NCI-H526 treated with DMSO at 0.1 percent for 48 hours (cell line): ENCODE data around the gene ZNF200.
A peak's percentile ranks its signal among the peaks of the same experiment; 100 is the strongest.
"Not testable (repeated sequence)": the region's sequence is repeated elsewhere in the genome, so short reads cannot be mapped to it uniquely, and the experiment has no call there.

Experiments
- DNase-seq: peaks from one replicate; lab custom pipeline; 2025; lab: John Stamatoyannopoulos, UW

ZNF200 gene, protein sequence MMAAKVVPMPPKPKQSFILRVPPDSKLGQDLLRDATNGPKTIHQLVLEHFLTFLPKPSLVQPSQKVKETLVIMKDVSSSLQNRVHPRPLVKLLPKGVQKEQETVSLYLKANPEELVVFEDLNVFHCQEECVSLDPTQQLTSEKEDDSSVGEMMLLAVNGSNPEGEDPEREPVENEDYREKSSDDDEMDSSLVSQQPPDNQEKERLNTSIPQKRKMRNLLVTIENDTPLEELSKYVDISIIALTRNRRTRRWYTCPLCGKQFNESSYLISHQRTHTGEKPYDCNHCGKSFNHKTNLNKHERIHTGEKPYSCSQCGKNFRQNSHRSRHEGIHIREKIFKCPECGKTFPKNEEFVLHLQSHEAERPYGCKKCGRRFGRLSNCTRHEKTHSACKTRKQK

DNA sequence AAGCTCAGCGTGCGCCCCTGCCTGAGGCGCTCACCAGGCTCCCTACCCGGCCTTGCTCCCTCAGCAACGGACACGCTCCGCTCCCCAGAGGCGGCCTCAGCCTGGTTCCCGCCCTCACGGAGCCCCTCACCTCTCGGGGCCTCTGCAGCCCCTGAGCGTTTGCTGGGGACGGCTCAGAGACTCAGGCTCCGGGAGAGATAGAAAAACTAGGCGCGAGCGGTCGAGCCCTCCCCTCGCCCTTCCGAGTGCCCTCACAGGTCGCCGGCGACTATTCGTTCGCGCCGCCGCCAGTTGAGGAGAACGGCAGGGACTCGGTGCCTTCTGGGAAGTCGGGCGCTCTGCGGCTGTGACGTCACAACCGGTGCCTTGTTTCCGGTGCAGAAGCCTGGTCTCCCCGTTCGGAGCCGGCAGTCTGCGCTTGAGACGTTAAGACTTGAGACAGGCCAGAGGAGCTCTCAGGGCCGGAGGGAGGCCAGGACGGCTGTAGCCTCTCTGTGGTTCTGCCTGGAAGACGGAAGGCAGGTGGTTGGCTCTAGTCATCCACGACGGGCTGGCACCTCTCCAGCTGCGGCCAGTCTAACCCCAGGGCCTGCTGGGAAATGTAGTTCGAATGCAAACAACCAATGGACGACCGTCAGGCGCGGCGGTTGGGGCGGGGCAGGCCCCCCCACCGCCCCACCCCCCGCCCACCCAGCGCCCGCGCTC, at the start of gene ZNF200:
Gene ZNF200 (minus strand): TSS at position 302 of the 705 bp plus-strand sequence. CDS start 1,403 bp downstream, outside the sequence.
- DNase-seq = peak; percentile 81

- DNase-seq = no peak
Measured at GRCh38 chr16:3283543-3284447, 48.8 kb upstream of the ZNF200 start.

GRCh38 chr16:3282730-3283542, 48.0 kb upstream of the ZNF200 start, which contains the start of gene ZNF263:
Gene ZNF263 (plus strand): TSS chr16:3283491. CDS start chr16:3283819, 328 bp downstream.
- DNase-seq = peak; percentile 91

DNA sequence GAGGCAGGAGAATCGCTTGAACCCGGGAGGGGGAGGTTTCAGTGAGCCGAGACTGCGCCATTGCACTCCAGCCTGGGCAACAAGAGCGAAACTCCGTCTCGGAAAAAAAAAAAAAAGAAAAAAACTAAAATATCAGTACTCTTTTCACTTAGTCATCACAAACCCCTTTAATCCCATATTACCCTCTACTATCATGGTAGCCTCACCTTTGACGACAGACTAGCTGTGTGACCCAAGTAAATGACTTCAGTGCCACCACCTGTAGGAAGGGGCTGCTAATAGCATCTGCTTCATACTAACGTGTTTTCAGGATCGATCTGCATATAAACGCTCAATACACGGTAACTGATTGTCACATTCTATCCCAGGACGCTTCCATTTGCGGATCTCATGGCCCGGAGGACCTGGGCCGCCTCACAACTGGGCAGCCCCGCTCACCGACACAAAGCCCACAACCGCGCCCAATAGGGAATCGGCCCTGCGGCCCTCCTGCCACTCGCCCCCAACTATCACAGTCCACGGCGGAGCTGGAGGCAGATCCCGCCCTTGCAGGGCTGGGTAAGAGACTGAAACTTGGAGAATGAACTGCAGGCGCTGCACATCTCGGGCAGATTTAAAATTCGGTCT, 47.3 kb upstream of the ZNF200 start:
- peak; percentile 67 for DNase-seq

DNA sequence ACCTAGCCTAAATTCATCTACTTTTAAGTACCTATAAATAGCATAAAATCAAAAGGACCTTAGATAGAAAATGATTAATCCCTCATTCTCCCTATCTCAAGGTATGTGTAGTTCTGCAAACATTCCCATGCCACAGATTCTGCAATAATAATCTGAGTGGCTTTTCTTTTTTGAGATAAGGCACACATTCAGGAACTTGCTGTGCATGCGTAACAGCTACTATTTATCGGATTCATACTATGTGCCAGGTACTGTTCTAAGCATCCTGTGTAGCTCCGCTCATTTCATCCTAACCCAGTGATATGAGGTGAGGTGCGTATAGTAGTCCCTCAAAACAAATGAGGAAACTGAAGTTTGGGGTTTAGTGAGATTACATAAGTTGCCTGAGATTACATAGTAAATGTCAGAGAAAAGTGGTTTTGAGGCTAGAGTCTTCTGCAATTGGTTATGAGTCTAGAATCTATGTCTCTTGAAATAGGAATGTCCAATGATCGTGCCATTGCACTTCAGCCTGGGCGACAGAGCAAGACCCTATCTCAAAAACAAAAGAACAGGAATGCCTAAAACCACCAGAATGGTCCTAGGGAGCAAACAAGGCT, 46.4 kb upstream of the ZNF200 start:
- no peak for DNase-seq

- DNase-seq = no peak
Measured at GRCh38 chr16:3276679-3277078, 41.7 kb upstream of the ZNF200 start.

DNA sequence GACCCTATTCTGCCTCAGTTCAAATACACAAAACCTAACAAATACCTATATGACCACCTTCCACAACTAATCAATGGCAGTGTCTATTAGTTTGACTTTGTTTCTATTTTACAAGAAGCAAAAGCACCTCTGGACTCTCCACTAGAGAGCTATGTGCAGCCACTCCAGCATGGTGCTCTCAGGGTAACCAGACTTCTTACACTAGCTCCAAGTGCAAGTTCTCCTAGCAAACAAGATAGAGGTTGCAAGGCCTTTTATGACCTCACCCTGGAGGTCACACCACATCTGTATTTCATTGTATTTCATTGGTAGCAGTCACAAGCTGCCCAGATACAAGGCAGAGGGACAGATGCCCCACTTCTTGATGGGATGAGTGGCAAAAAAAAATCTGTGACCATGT, 40.0 kb upstream of the ZNF200 start:
- DNase-seq = no peak

- no peak for DNase-seq
Measured at GRCh38 chr16:3274490-3274889, 39.5 kb upstream of the ZNF200 start.

- DNase-seq = not testable (repeated sequence)
Measured at GRCh38 chr16:3271281-3271680, 36.3 kb upstream of the ZNF200 start.

DNA sequence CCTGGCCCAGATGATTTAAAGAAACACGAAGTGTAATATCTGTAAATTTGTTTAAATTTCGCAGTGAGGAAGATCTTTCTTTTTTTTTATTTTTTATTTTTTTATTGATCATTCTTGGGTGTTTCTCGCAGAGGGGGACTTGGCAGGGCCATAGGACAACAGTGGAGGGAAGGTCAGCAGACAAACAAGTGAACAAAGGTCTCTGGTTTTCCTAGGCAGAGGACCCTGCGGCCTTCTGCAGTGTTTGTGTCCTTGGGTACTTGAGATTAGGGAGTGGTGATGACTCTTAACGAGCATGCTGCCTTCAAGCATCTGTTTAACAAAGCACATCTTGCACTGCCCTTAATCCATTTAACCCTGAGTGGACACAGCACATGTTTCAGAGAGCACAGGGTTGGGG, 35.8 kb upstream of the ZNF200 start:
- not testable (repeated sequence) for DNase-seq

GRCh38 chr16:3268294-3268693, 33.3 kb upstream of the ZNF200 start:
- DNase-seq = no peak

- DNase-seq = peak; percentile 36
Measured at GRCh38 chr16:3266873-3267537, 32.0 kb upstream of the ZNF200 start.

GRCh38 chr16:3264137-3265036, 29.4 kb upstream of the ZNF200 start:
- peak; percentile 83 for DNase-seq

DNA sequence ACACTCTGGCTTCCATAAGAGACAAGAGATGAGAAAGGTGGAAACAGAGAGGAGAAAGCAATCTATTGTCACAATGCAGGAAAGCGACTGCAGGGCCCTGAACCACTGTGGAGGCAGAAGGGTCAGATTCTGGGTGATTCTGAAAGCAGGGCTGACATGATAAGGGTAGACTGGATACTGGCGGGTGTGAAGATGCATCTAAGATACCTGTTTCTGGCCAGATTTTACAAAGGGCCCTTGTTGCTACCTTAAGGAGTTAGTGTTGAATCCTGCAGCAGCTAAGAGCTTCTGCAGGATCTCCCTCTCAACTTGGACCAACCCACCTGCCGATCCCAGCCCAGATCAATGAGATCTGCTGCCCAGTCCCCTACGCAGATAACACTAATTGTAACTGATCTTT, 27.6 kb upstream of the ZNF200 start:
- no peak for DNase-seq

- DNase-seq = no peak
Measured at GRCh38 chr16:3259836-3260235, 24.9 kb upstream of the ZNF200 start.

DNA sequence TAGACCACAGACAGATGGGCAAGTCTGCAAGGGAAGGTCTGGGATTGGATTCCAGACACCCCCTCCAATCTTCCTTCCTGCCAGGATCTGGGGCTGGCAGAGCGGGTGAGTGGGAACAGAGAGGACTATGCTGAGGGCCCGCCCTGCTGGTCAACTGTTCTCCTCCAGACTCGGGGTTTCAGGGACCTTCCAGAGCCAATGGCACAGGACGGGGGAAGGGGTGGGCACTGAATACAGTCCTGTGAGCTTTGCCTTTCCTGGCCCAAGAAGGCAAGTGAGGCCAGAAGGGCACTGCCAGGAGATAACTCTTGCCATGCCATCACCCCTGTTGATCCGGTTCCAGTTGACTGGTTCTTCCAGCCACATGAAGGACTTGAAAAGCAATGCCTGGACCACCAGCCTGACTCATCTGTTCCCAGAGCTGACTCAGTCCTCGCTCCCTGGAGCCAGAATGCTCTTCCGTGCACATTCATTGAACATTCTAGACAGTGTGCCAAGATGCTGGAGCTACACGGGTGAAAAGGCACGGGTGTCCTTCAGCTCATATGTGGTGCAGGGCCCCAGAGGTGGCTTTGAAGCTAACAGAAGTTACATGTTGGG, 22.0 kb upstream of the ZNF200 start:
- DNase-seq = no peak

DNA sequence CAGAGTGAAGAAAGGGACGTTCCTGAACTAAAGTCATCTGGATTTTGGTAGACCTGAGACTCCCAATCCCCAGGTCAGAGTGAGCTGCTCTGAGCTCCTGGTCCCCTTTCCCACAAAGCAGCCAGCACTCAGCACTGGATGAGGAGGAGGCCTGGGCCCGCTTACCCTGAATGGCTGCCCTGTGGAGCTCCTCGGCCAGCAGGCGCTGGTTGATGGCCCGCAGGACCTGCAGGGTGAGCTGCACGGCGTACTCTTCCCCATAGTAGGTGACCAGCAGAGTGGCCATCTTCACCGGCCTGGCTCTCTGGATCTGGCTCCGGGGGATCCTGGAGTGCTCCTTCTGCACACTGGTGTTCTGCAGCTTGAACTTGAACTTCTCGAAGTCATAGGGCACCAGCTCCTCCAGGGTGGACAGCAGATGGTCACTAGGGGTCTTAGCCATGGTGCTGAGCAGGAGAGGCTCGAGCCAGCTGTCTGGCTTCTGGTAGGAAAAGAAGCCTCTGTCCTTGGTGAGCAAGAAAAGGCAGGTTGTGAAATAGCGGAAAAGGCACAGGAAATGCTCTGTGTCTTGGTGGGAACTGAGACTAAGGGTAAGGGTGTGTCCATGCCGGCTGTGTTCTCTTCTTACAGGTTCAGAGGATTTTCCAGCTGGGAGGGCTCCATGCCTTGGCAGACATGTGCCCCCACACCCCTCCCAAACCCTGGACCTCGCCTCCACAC, 21.3 kb upstream of the ZNF200 start, which contains the start of gene MEFV:
Gene MEFV (minus strand): TSS at position 488 of the 720 bp plus-strand sequence. CDS start 46 bp downstream, at position 442.
- DNase-seq = no peak

DNA sequence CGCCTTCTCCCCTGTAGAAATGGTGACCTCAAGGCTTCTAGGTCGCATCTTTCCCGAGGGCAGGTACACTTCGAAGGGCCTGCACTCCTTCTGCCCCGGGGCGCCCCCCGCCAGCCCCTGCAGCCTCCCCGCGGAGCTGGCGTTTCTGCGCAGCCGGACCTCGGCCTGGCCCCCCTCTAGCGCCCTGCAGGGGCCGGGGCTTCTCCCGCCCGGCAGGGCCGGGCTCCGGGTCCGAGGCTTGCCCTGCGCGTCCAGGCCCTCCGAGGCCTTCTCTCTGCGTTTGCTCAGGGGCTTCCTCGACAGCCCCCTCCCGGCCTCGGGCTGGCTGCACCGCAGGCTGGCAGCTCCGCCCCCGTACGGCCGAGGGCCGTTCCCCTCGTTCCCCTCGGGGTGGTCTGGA, 19.4 kb upstream of the ZNF200 start:
- no peak for DNase-seq
